RPMI7951 (cell line): ENCODE measurements around the gene LEP. TPM values are rescaled to one million over a fixed set of nuclear protein-coding genes. Genes with fewer than 3 reads are reported as not detected.

Source experiments
- DNase-seq: peaks from one replicate; pipeline ENCODE4 v3.0.0-alpha.2; 2012; ENCODE audit warnings: low read depth
- total RNA-seq: library from RNA; depleted of rRNA; stranded (reverse); fragments of >200 nt; shearing (Covaris generic); gene quantifications from 2 replicates; pipeline ENCODE4 v1.2.3, GENCODE V29; 2014

Gene LEP
- total RNA-seq, 1 experiment from 2014 or later: not detected

DNA sequence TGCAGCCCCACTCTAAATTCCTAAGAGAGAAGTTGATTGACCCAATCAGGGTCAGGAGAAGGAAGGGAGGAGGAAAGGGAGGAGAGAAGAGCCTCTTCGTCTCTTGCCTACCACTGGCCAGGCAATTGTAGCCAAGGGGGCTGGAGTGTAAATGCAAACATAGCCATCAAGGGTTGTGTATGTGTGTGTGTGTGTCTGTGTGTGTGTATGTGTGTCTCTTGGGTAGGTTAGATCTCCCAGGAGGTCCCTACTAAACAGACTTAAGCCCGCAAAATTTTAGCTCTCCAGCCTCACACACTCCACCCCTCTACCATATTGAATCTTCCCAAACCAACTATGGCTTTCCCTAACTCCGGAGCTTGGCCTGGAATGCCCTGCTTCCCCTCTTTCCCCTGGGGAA lies 3.8 kb downstream of the LEP start:
- DNase-seq: no peak

DNA sequence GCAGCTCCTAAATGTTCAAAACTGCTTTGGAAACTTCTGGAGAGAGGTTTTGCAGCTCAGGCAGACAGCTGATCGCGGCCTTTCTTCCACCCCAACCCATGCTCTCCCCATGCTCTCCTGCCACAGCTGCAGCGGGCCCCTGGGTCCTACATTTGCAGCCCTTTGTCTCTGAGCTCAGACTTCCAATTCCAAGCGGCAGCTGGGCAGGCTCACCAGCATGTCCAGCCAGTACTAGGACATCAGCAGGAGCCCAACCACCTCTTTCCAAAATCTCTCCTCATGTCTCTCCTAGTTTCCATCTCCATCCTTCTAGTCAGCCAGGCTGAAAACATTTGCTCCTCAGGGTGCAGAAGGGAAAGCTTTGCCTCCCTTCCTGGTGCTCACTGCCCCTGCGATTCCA lies 6.0 kb downstream of the LEP start:
- no peak for DNase-seq

DNA sequence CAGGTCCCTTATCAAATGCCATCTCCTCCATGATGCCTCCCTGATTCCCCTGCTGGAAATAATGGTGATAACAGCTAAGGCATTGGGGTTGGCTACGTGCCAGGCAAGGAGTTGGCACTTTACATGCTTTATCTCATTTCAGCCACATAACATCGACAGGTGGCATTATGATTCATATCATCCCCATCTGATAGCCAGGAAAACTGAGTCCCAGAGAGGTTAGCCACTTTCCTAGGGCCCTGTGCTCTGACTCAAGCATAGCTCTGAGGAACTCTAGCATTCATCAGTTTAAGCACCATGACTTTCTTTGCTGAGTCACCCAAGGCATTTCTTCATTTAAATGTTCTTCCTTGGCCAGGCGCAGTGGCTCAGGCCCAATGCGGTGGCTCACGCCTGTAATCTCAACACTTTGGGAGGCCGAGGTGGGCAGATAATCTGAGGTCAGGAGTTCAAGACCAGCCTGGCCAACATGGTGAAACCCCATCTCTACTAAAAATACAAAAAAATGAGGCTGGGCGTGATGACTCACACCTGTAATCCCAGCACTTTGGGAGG lies 6.6 kb downstream of the LEP start:
- peak; percentile 66 for DNase-seq

DNA sequence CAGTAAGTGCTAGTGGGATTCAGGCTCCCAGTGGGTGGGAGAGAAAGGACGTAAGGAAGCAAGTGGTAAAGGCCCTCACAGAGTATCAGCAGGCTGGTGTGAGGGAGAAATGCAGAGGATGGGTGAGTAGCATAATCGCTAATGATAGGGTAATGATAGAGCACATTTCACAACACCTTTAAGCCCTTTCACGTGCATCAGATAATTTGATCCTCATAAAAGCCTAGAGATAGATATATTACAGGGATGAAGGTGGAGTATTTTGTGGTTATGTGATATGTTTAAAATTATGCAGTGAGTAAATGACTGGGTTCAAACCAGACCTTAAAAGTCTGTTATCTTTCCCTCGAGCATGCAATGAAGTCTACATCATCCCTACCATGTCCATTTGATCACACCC lies 10.3 kb downstream of the LEP start:
- DNase-seq: no peak

DNA sequence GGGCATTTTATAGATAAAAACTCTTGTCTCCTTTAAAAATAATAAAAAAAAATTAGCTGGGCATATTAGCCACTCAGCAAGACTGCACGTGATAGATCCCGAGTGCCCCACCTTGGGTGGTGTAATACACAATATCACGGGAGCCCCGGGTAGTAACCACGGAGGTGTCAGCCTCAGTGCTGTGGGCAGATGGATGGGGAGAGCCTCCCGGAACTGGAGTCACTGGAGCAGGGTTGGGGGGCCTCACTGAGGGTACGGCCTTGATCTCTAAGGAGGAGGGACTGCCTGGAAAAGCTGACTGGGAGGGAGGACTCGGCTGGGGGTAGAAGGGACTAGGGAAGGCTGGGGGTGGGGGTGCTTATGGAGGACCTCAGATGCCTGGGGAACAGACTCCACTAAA lies 12.6 kb downstream of the LEP start:
- no peak for DNase-seq

DNA sequence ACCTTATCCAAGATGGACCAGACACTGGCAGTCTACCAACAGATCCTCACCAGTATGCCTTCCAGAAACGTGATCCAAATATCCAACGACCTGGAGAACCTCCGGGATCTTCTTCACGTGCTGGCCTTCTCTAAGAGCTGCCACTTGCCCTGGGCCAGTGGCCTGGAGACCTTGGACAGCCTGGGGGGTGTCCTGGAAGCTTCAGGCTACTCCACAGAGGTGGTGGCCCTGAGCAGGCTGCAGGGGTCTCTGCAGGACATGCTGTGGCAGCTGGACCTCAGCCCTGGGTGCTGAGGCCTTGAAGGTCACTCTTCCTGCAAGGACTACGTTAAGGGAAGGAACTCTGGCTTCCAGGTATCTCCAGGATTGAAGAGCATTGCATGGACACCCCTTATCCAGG lies 13.4 kb downstream of the LEP start:
- DNase-seq: no peak

DNA sequence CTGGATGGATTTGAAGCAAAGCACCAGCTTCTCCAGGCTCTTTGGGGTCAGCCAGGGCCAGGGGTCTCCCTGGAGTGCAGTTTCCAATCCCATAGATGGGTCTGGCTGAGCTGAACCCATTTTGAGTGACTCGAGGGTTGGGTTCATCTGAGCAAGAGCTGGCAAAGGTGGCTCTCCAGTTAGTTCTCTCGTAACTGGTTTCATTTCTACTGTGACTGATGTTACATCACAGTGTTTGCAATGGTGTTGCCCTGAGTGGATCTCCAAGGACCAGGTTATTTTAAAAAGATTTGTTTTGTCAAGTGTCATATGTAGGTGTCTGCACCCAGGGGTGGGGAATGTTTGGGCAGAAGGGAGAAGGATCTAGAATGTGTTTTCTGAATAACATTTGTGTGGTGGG lies 14.2 kb downstream of the LEP start:
- DNase-seq: no peak

DNA sequence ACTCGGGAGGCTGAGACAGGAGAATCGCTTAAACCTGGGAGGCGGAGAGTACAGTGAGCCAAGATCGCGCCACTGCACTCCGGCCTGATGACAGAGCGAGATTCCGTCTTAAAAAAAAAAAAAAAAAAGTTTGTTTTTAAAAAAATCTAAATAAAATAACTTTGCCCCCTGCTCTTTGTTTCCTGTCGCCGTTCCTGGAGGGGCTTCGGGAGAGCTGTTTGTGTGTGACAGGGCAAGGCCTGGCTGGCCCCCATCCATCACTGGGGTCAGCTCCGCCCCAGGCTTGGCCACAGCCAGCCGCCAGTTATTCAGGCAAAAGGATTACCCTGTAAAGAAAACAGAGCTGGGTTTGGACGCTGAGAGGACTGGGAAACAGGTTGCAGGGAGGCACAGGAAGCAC lies 16.4 kb downstream of the LEP start:
- DNase-seq: no peak

DNA sequence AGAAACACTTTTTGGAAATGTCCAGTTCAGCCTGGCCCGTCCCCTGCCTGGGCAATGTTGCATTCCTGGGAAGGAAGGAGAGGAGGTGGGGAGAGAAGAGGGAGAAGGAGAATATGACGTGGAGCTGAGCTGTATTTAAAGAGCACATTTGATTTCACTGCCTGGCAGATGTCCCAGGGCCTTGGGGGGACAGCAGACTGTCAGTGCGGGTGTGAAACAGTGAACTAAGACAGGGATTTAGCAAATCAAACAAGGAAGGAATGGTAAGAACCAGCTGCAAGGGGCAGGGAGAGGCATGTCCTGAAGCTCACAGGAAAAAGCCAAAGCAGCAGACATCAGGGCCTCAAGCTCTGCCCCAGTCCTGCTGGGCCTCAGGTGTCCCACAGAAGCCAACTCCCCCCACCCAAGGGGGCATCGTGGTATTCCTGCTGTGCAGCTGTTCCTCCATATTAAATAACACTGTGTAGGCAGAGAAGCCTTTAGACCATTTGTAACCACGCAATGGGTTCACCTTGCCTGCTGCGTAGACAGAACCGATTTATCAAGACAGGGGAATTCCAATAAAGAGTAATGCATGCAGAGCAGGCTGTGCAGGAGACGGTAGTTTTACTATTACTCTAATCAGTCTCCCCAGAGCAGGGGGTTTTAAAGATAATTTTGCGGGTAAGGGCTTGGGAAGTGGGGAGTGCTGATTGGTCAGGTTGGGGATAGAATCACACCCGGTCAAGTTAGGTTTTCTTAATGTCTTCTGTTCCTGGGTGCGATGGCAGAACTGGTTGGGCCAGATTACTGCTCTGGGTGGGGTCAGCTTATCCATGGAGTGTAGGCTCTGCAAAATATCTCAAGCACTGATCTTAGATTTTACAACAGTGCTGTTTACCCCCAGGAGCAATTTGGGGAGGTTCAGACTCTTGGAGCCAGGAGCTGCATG lies 18.3 kb downstream of the LEP start:
- peak; percentile 49 for DNase-seq

DNA sequence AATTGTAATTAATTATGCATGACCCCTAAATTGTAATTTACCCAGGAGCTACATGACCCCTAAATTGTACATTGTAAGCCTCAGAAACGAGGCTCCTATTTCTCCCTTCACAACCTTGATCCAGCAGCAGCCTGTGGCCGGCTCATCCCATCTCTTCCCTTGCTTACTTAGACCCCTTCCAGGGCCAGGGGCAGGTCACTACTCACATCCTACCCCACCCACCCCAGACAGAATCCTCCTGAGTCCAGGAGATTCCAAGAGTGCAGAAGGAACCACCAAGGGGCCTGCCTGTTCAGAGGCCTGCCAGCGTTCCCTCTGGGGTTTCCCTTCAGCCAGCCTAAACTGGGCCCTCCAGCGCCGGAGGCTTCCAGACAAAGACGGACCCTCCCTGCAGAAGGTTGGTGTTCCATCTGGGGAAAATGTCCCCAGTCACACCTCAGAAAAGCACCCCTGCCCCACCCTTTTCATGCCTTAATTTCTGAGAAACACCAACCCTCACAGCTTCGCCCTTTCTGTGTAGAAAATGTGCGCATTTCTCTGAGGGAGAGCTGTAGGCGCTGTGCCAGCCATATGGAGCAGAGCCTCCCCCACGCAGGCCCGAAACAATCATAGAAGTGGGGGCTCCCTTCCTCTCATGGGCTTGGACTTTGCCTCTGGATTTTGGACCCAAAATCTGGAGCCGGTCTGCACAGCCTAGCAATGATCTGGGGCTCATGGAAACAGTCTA lies 19.2 kb downstream of the LEP start:
- DNase-seq: no peak

DNA sequence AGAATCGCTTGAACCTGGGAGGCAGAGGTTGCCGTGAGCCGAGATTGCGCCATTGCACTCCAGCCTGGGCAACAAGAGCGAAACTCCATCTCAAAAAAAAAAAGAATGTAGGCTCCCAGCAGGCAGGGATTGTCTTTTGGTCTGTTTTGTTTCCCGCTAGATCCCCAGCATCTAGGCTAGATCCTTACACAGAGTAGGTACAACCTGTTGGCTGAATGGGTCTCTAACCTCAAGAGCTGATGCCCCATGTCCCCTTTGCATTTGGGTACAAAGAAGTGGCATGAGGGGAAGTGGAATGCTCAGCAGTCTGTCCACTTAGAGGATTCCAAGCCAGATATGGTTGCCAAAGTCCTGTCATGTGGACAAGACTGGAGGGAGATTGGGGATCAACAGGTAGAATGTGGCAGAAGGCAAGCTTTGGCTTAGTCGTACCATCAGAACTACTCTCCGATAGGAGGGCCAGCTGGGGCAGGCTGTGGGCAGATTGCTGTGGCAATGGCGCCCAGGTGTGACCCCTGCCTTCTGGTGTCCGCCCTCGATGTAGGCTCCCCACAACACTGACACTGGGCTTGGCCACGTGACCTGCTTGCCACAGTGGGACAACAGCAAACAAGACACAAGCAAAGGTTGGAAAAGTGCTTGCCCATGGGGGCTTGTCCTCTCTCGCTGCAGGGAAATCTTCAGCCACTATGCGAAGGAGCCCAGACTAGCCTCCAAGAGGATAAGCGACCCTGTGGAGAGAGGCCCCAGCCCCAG lies 21.4 kb downstream of the LEP start:
- no peak for DNase-seq

DNA sequence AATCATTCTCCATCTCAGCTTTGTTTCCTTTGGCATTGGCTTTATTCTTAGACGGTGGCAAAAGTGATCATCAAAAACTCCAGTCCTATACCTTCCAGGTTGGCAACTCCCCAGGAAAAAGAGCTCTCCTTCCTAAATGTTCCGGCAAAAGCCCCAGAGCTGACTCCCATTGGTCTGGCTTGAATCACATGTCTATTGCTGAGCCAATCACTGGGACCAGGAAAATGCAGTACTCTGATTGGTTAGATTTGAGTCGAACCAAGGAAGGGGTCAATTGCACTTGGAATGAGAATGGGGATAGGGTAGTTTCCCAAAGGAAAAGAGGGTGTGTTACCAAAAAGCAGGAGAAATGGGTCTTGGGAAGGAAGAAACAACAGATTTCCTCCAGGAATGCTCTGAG lies 22.3 kb downstream of the LEP start:
- DNase-seq: no peak

DNA sequence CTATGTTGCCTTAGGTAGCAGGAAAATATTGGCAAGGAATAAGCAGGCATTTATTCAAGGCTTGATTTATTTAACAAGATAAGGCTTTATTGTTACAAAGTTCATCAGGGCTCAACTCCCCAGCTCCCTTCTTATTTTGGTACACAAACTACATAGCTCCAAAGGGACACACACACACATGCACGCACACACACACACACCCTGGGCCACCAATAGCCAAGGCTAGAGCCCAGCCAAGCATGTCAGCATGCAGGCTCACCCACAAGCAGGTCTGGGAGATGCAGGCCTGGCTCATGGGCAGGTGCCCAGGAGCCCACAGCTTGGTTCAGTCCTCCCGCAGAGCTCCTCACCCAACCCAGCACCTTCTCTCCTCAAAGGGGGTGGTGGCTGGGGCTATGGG lies 23.4 kb downstream of the LEP start:
- no peak for DNase-seq

DNA sequence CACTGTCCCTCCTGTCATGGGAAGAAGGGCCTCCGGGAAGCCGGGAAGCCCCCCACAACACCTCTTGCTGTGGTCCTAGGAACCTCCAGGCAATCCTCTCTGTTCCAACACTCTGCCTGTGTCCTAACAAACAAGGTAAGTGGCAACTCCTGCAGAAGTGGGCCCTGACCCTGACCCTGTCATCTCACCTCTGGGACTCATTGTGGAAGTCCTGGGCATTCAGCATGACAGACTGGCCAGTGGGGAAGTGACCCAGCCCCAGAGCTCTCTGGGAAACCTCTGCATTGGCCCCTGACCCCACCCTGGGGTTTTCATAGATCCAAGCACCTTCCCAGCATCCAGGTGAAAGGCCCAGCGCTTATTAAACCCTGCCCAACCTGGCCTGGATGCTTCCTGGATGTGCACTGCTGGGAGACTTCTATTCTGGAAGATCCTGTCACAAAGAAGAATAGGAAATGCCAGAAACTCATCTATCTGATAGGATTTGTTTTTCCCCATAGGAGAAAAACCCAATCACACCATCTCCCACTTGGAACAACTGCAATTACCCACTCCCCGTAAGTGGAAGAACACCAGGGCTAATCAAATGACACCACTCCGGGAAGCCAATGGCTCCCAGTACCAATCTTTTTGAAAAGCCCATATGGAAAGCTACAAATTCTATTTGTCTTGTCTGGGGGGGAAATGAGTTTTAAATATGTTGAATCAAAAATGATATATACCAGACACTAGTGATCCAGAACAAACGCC lies 24.3 kb downstream of the LEP start:
- DNase-seq: no peak

DNA sequence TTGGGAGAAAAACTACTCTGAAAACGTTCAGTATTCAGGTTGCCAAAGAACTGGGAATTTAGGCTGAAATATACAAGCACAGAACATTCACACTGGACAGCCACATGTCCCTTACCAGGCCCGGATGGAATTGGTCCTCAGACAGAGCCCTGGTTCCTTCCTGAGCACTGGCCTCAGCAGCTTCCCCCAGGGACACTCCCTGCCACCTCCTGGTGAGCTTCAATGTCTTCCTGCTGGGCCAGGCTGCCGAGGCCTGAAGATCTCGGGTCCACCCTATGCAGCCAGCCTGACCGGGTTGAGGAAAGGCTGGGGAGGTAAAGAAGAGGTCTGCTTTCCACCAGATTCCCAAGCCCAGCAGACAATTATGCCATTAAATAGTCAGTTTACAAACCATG lies 24.8 kb downstream of the LEP start:
- no peak for DNase-seq

DNA sequence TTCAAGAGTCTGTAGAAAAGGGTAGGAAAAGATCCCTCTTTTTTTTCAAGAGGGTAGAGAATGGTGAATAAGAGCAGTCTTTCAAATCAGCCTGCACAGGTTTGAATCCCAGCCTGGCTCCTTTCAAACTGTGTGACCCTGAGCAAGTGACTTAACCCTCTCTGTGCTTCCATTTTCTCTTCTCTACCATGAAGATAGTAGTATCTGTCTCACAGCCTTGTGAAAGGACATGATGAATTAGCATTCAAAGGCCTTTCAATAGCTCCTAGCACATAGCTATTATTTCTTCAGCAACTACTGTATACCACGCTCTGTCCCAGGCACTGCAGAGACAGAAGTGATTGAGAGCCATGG lies 25.4 kb downstream of the LEP start:
- DNase-seq: no peak

DNA sequence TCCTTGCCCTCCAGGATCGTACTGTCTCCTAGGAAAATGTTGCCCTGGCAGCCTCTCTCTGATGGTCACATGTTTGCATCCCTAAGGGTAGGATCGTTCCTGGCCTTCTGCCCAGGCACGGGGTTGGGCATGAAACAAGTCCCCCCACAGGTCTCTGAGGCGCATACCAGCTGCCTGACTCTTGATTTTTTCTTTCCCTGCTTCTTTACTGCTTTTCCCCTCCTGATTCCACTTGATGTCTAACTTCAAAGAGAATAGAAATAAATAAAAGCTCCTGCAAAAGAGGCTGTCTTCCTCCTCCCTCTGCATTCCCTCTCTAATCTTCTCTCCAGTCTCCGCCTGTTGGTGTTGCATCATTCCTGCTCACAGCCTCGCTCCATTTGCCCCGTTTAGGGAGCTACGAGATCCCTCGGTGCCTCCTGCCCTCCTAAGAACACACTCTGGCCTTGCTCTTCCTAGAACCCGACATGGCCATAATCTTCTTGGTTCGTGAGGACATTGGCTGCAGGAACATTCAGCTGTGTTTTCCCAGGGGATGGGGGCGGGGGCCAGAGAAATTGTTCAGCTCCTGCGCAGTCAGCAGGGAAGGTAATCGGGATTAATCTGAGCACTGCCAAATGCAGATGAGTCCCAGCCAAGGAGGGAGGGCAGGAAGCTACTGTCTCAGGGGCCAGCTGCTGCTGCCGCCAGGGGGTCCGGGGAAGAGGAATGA lies 26.0 kb downstream of the LEP start:
- DNase-seq: peak; percentile 85

DNA sequence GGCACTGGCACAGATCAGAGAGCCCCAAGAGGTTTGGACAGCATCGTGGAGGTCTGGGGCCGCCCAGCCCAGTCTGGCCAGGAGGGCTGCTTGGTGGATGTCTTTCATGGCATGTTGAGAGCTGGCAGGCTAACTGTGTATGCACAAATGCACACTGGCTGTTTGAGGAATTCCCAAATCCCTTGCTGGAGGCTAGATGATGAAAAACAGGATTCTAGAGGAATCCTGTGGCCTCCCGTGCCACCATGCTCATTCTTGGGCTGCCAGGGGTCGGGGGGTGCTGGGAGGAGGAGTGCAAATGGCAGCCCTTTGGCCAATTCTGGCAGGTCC lies 26.5 kb downstream of the LEP start:
- DNase-seq: peak; percentile 52

DNA sequence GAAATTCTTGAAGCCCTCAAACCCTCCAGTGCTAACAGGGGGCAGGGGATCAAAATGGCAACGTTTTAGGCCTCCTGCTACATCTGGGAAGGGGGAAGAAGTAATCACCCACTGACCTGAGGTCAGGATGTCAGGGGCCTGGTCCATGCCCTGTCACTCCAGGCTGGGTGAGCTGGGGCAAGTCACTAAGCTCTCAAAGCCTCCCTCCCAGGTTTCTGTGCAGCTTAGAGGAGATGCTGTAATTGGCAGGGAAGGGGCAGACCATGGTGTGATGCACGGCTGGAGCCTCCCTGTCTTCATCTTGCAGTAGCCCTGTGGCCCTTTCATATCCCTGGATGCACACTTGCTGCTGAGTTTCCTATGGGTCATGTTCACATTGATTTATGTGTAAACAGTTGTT lies 27.2 kb downstream of the LEP start:
- no peak for DNase-seq

DNA sequence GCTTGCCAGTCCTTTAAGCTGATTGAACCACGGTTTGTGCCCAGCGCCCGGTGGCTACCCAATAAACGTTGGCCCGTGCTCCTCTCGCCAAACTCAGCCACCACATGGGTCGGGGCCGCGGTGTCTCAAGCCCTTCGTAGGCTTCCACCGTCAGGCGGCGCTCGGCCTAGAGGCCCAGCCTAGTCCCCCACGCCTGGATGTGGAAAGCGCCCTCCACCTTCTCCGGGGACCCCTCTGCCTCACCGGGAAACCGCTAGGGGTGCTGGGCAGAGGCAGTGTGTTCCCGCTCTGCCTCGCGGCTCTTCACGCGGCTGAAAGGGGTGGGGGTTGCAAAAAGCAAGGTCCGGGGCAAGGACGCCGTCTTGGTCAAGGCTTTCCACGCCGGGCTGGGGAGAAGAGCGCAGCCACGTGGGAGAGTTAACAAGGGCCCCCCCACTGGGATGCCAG lies 29.8 kb downstream of the LEP start:
- DNase-seq: no peak

DNA sequence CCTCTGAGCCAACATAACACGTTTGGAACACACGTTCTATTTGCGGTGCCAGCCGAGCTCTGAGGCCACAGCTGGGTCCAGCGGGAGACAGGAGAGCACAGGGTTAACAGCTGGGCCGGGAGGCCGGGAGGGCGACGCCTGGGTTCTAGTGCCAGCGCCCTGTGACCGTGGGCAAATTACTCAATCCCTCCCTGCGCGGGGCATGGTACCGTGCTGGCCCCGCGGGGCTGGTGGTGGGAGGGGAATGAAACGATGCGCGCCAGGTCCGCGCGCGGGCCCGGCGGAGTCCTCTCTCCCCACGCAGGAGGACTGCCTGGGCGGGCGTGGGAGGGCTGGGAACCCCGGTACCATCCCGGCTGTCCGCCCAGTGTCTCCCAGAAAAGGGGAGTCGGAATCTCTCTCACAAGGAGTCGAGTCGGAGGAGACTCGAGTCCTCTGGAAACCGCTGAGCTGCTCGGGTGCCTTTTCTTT lies 30.4 kb downstream of the LEP start:
- DNase-seq: no peak
